Peyer's patch (tissue), 4 donors: Measurements from ENCODE around the gene DMKN. TPM values are rescaled to one million over a fixed set of nuclear protein-coding genes. Genes with fewer than 3 reads are reported as not detected.

Source experiments
- DNase-seq, 3 donors: peaks; one replicate each; pipeline ENCODE4 v3.0.0-alpha.2; 2017 to 2019
- H3K27ac ChIP-seq, 4 donors: fragments of 200-600 bp; sonication (generic); one replicate each; pipeline ENCODE4 v1.5.1; 2016 to 2019
- H3K27me3 ChIP-seq, 2 donors: fragments of 200-600 bp; sonication (generic); one replicate each; pipeline ENCODE4 v1.5.1; 2019
- H3K36me3 ChIP-seq, 3 donors: fragments of 200-600 bp; sonication (generic); one replicate each; pipeline ENCODE4 v1.5.1; 2016 to 2019
- H3K4me1 ChIP-seq, 4 donors: fragments of 200-600 bp; sonication (generic); one replicate each; pipeline ENCODE4 v1.5.1; 2016 to 2019
- H3K4me3 ChIP-seq, 4 donors: fragments of 200-600 bp; sonication (generic); 1 replicate in 3 of 4; 2 replicates in 1 of 4; pipeline ENCODE4 v1.5.1; 2016 to 2019; ENCODE audit warnings: mild to moderate bottlenecking in 1 of 4
- H3K9me3 ChIP-seq, 4 donors: fragments of 200-600 bp; sonication (generic); one replicate each; pipeline ENCODE4 v1.5.1; 2016 to 2019; ENCODE audit warnings: mild to moderate bottlenecking in 1 of 4
- POLR2A ChIP-seq, 2 donors: fragments of 450-650 bp; IDR thresholded peaks; one replicate each; pipeline ENCODE4 v1.5.1; 2017; ENCODE audit warnings: antibody characterized with exemption in 2 of 2, mild to moderate bottlenecking in 2 of 2, moderate library complexity in 2 of 2
- total RNA-seq, 4 donors: library from RNA; depleted of rRNA; stranded (reverse); fragments of >200 nt; gene quantifications; one replicate each; pipeline ENCODE4 v1.1.0, GENCODE V29; 2016
- TF ChIP-seq, protein P1 (sequence below), 6 experiments: fragments of 450-650 bp in 4 of 6; fragments of 200-600 bp in 2 of 6; sonication (generic) in 1 of 6; IDR thresholded peaks; one replicate each; pipeline ENCODE4 v1.5.1; 2017 to 2019; ENCODE audit warnings: antibody characterized with exemption in 6 of 6, mild to moderate bottlenecking in 3 of 6, moderate library complexity in 1 of 6

The DMKN gene
- total RNA-seq, 4 donors from 2014 or later, result 1.9 to 29.7 (median 10.7) TPM; not detected in 1

DNA sequence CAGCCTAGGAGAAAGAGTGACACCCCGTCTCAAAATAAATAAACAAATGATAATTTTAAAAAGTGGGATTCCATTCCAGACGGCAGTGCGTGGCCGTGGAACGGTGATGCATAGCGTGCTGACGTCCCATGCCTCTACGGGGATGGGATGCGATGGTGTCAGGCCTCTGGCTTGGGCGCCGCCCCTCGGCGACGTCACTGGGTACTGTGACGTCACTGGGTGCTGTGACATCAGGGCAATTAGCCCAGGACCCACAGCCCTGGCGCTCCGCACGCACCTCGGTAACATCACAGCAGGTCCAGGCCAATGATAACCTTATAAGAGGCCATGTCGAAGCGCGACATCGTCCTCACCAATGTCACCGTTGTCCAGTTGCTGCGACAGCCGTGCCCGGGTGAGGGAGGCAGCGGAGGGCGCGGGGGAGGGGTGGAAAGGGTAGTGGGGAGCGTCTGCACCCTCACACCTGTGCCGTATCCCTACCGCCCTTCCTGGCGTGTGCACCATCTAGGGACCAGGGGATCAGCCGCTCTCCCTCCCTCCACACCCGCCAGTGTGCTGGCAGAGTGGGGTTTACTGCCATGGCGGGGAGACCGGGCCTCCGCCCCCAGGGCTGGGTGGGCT lies 19.9 kb upstream of the DMKN start, which contains the start of gene GAPDHS:
GAPDHS (plus strand) TSS at position 256 of the 621 bp plus-strand sequence; CDS start at position 328, 72 bp downstream.
- Histone ChIP-seq H3K9me3 (no peaks in the 10 kb centered on the region), H3K27ac (no peak within 1 kb of the TSS), H3K4me3 (no peak within 1 kb of the TSS), H3K4me1 (no peaks in the 10 kb centered on the region), H3K36me3 (no peaks in the 10 kb centered on the region), H3K27me3 (peaks cover 0 to 5% of the 10 kb centered on the region in 2 donors)
- TF ChIP-seq, protein P1, sequence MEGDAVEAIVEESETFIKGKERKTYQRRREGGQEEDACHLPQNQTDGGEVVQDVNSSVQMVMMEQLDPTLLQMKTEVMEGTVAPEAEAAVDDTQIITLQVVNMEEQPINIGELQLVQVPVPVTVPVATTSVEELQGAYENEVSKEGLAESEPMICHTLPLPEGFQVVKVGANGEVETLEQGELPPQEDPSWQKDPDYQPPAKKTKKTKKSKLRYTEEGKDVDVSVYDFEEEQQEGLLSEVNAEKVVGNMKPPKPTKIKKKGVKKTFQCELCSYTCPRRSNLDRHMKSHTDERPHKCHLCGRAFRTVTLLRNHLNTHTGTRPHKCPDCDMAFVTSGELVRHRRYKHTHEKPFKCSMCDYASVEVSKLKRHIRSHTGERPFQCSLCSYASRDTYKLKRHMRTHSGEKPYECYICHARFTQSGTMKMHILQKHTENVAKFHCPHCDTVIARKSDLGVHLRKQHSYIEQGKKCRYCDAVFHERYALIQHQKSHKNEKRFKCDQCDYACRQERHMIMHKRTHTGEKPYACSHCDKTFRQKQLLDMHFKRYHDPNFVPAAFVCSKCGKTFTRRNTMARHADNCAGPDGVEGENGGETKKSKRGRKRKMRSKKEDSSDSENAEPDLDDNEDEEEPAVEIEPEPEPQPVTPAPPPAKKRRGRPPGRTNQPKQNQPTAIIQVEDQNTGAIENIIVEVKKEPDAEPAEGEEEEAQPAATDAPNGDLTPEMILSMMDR (IDR thresholded peaks at IDR 0.05), result no peak
- no peak for TF ChIP-seq POLR2A (IDR thresholded peaks at IDR 0.05)
- no peak for DNase-seq

DNA sequence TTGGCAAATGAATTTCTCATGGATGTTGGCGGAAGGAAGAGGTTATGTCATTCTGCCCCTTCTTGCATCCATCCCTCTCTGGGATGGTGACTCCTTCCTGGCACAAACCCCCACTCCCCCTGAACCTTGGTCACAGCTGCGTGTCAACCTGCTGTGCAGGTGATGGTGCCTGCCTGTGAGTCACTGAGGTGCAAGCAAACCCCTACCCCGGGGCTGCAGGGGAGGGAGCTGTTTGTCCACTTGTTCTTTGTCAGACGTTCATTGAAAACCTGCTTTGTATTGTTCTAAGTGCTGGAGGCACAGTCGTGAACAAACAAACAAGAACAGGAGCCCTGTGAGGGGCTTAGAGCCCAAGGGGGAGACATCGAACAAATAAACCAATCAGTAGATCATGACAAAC lies 17.8 kb upstream of the DMKN start:
- Histone ChIP-seq H3K27ac (no peak overlapping the region), H3K27me3 (peaks cover 0 to 5% of the 10 kb centered on the region in 2 donors), H3K36me3 (no peaks in the 10 kb centered on the region), H3K9me3 (no peaks in the 10 kb centered on the region), H3K4me1 (no peaks in the 10 kb centered on the region), H3K4me3 (no peak overlapping the region)
- no peak for DNase-seq
- TF ChIP-seq, protein P1 (IDR thresholded peaks at IDR 0.05), result no peak
- no peak for TF ChIP-seq POLR2A (IDR thresholded peaks at IDR 0.05)

DNA sequence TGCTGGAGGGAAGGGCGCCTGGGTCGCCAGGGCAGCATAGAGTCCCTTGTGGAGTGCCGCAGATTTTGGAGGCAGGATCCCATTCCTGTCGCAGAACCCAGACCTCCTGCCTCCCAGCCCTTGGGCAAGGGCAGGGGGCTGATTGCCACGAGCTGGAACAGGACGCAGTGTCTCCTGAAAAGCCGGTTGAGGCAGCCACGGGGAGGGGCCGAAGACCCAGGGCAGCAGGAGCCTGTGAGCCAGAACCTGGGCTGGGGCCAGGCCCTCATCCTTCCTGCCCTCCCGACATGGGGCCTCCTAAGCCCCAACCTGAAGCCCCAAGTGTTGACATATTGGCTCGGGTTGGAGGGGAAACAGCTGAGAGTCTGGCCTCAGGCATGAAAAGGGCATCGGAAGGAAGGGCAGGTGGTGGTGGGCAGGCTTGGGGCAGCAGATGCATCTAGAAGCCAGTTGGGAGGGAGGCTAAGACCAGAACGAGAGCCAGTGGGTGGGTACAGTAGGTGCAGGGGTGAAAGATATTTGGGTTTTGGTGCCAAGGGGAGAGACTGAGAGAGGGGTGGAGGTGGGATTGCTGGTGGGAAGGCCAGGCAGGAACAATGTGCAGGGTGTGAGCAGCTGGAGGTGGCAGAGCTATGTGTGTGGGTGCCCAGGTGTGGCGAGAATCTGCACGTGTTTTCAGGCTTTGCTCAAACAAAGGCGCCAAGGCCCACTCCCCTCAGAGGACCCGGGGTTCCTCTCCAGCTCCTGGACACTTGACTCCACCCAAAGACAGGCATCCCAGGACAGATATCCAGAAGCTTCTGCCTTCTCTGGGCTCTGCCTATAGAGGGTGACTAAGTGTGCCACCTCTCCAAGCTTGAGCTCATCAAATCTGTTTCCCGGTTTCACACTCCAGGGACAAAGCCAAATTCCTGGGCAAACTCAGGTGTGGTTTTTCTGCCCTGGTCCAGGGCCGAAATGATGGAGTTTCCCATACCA lies 16.1 kb upstream of the DMKN start:
- Histone ChIP-seq H3K9me3 (no peaks in the 10 kb centered on the region), H3K36me3 (no peaks in the 10 kb centered on the region), H3K4me1 (no peaks in the 10 kb centered on the region), H3K4me3 (no peak overlapping the region), H3K27me3 (peaks cover 0 to 5% of the 10 kb centered on the region in 2 donors), H3K27ac (no peak overlapping the region)
- DNase-seq, result no peak
- no peak for TF ChIP-seq POLR2A (IDR thresholded peaks at IDR 0.05)
- TF ChIP-seq, protein P1 (IDR thresholded peaks at IDR 0.05), result no peak

GRCh38 chr19:35528218-35529038 lies 15.0 kb upstream of the DMKN start, which contains the start of gene SBSN:
Gene SBSN (minus strand): TSS chr19:35528311. CDS start chr19:35528281, 30 bp downstream.
- DNase-seq, result no peak
- Histone ChIP-seq H3K27ac (no peak within 1 kb of the TSS), H3K4me3 (no peak within 1 kb of the TSS), H3K27me3 (peaks cover 0 to 2% of the 10 kb centered on the region in 2 donors), H3K4me1 (no peaks in the 10 kb centered on the region), H3K36me3 (no peaks in the 10 kb centered on the region), H3K9me3 (no peaks in the 10 kb centered on the region)
- TF ChIP-seq POLR2A (IDR thresholded peaks at IDR 0.05), result no peak
- TF ChIP-seq, protein P1 (IDR thresholded peaks at IDR 0.05), result no peak

GRCh38 chr19:35525873-35526272 lies 12.4 kb upstream of the DMKN start:
- H3K27me3 ChIP-seq, result no peaks in the 10 kb centered on the region
- no peak for TF ChIP-seq POLR2A (IDR thresholded peaks at IDR 0.05)
- TF ChIP-seq, protein P1 (IDR thresholded peaks at IDR 0.05), result no peak

More at GRCh38 chr19:35525873-35526272, 12.4 kb upstream of the DMKN start:
- Histone ChIP-seq H3K36me3 (no peaks in the 10 kb centered on the region), H3K4me1 (no peaks in the 10 kb centered on the region), H3K27ac (no peak overlapping the region), H3K4me3 (no peak overlapping the region), H3K9me3 (no peaks in the 10 kb centered on the region)
- no peak for DNase-seq
